Stimulated activated CD4-positive, alpha-beta T cell treated with anti-CD3 and anti-CD28 coated beads, TNF-alpha, amount 100 ng/mL, for 4 hours (primary cell): ENCODE measurements around the gene FOXA1.
"Not testable (repeated sequence)": the region's sequence is repeated elsewhere in the genome, so short reads cannot be mapped to it uniquely, and the experiment has no call there.

Experiments
- DNase-seq, 3 experiments: peaks; one replicate each; pipeline ENCODE4 v3.0.0-alpha.2; 2020; ENCODE audit warnings: low read depth in 3 of 3

FOXA1 gene

GRCh38 chr14:37558740-37559139 is 36.3 kb downstream of the FOXA1 start:
- DNase-seq = no peak

DNA sequence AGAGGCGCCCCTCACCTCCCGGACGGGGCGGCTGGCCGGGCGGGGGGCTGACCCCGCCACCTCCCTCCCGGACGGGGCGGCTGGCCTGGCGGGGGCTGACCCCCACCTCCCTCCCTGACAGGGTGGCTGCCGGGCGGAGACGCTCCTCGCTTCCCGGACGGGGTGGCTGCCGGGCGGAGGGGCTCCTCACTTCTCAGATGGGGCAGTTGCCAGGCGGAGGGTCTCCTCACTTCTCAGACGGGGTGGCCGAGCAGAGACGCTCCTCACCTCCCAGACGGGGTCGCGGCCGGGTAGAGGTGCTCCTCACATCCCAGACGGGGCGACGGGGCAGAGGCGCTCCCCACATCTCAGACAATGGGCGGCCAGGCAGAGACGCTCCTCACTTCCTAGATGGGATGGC is 39.5 kb downstream of the FOXA1 start:
- DNase-seq = not testable (repeated sequence)

- no peak for DNase-seq
These were observed 41.0 kb downstream of the FOXA1 start for GRCh38 chr14:37553935-37554550.

- DNase-seq = no peak
These were observed 43.9 kb downstream of the FOXA1 start for GRCh38 chr14:37551119-37551518.

DNA sequence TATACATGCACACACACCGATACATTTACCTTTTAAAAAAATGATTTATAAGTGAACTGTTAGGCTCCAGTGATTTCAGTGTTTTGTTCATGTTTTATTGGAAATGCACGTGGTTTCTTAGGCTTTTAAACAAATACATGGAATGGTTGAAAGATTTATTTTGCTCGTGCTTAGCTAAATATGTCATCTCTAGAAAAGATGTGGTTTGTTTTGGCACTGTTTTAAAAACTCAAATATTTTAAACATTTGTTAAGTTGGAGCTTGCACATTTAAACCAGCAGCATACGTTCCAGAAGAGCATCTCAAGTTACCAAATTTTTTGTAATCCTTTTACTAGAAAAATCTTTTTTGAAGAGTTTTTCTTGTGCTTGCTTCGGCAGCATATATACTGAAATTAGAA is 44.5 kb downstream of the FOXA1 start:
- no peak for DNase-seq

- DNase-seq = no peak
These were observed 48.2 kb downstream of the FOXA1 start for GRCh38 chr14:37546621-37547447.

GRCh38 chr14:37545174-37545573 is 49.9 kb downstream of the FOXA1 start:
- no peak for DNase-seq

GRCh38 chr14:37544407-37544806 is 50.6 kb downstream of the FOXA1 start:
- DNase-seq = no peak

DNA sequence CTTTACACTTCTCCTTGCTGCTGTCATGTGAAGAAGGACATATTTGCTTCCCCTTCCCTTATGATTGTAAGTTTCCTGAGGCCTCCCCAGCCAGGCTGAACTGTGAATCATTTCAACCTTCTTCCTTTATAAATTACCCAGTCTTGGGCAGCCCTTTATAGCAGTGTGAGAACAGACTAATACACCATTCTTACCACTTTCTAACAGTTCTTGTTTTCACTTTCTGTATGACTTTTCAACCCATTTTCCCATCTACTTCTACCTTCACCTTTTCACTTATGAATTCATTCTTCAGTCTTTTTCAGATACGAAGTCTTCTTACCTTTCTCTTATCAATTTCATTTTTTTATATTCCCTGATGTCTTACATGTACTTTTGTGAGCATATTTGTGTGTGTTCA is 55.1 kb downstream of the FOXA1 start:
- DNase-seq = no peak
